A549 (cell line): ENCODE data around the gene RFX3.

Experiments
- BHLHE40 ChIP-seq: IDR thresholded peaks from 2 replicates; pipeline ENCODE4 v1.6.1; 2012; ENCODE audit warnings: low read depth, low read length, inconsistent platforms
- CEBPB ChIP-seq, 2 experiments: fragments of >200 bp in 1 of 2; sonication (Bioruptor Twin) in 1 of 2; formaldehyde crosslinking in 1 of 2; IDR thresholded peaks; 2 replicates each; pipeline ENCODE4 v1.6.1; 2012 to 2016
- CTCF ChIP-seq: fragments of >200 bp; sonication (Bioruptor Twin); formaldehyde crosslinking; IDR thresholded peaks from 3 replicates; pipeline ENCODE4 v1.5.1; 2016
- ESRRA ChIP-seq: fragments of 150-350 bp; IDR thresholded peaks from 2 replicates; pipeline ENCODE4 v1.6.1; 2014; ENCODE audit warnings: mild to moderate bottlenecking, low read length, borderline replicate concordance
- MYC ChIP-seq: IDR thresholded peaks from 2 replicates; pipeline ENCODE4 v1.6.1; 2012; ENCODE audit warnings: mild to moderate bottlenecking, inconsistent platforms, low read length, improper control_type of control experiment, borderline replicate concordance
- POLR2A ChIP-seq: IDR thresholded peaks from 2 replicates; pipeline ENCODE4 v1.6.1; 2012; ENCODE audit warnings: mild to moderate bottlenecking, low read length
- RAD21 ChIP-seq, 2 experiments: fragments of >200 bp in 1 of 2; sonication (Bioruptor Twin) in 1 of 2; formaldehyde crosslinking in 1 of 2; IDR thresholded peaks in 1 of 2; conservative IDR thresholded peaks in 1 of 2; 2 replicates in 1 of 2; 3 replicates in 1 of 2; pipeline ENCODE4 v1.6.1; 2012 to 2018; ENCODE audit warnings: inconsistent platforms in 1 of 2
- RFX5 ChIP-seq: fragments of 450-650 bp; IDR thresholded peaks from 2 replicates; pipeline ENCODE4 v1.7.1; 2014; ENCODE audit warnings: antibody characterized with exemption, mild to moderate bottlenecking, moderate library complexity

- no peak for TF ChIP-seq CTCF
- no peak for TF ChIP-seq BHLHE40
- TF ChIP-seq RAD21 (conservative IDR thresholded peaks at IDR 0.05 in 1 of 2, IDR thresholded peaks at IDR 0.05 in 1 of 2), result no peak
- TF ChIP-seq MYC, result no peak
- no peak for TF ChIP-seq ESRRA
- TF ChIP-seq POLR2A, result no peak
- no peak for TF ChIP-seq RFX5
- TF ChIP-seq CEBPB (IDR thresholded peaks at IDR 0.05), result no peak
These were observed 320.2 kb downstream of the RFX3 start for GRCh38 chr9:3205421-3206095.
